HG03558 (cell line): ENCODE data around the gene XXYLT1.
"Not testable (repeated sequence)": the region's sequence is repeated elsewhere in the genome, so short reads cannot be mapped to it uniquely, and the experiment has no call there.

ENCODE experiments used
- ATAC-seq: cut with Tn5 transposase; IDR thresholded peaks from one replicate; pipeline ENCODE4 v1.9.1; 2021; ENCODE audit warnings: moderate number of reproducible peaks; ENCODE audit not compliant: unreplicated experiment; ENCODE audit errors: extremely low read depth

XXYLT1 gene

DNA sequence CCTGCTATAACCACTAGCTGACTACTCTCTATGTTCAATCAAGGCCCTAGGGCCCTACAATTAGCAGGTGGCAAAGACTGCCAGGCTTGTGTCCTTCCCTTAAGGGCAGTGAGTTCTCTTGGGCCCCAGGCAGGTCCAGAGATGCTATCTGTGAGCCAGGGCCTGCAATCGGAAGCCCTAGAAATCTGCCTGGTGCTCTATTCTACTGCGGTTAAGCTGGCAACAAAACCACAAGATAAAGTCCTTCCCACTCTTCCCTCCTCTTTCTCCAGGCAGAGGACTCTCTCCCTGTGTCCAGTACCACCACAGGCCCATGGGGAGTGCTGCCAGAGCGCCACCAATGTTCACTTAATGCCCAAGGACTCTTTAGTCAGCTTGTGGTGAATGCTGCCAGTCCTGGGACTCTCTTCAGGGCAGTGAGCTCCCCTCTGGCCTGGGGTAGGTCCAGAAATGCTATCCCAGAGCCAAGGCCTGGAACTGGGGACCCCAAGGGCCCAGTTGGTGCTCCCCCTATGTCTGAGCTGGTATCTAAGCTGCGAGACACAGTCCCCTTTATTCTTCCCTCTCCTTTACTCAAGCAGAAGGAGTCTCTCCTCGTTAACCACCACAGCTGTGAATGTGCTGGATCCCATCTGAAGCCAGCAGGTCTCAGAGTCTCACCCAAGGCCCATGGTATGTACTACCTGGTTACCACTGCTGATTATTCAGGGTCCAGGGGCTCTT, 34.7 kb downstream of the XXYLT1 start:
- no peak for ATAC-seq

DNA sequence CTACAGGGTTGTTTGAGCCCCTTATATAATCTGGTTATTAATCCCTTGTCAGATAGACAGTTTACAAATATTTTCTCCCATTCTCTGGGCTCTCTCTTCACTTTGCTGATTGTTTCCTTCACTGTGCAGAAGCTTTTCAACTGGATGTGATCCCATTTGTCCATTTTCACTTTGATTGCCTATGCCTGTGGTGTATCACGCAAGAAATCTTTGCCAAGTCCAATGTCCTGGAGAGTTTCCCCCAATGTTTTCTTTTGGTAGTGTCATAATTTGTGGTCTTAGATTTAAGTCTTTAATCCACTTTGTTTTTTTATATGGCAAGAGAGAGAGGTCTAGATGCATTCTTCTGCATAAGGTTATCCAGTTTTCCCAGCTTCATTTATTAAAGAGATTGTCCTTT, 40.7 kb downstream of the XXYLT1 start:
- ATAC-seq = no peak

DNA sequence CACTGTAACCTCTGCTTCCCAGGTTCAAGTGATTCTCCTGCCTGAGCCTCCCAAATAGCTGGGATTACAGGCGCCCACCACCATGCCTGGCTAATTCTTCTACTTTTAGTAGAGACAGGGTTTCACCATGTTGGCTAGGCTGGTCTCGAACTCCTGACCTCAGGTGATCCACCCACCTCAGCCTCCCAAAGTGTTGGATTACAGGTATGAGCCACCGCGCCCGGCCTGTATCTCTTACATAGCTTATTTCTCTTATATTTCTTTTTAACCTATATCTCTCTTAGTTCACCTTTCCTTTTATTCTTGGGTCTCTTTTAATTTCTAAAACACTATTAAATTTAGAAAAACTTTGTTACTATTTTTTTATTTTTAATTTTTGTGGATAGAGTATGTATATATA, 42.1 kb downstream of the XXYLT1 start:
- ATAC-seq = not testable (repeated sequence)

DNA sequence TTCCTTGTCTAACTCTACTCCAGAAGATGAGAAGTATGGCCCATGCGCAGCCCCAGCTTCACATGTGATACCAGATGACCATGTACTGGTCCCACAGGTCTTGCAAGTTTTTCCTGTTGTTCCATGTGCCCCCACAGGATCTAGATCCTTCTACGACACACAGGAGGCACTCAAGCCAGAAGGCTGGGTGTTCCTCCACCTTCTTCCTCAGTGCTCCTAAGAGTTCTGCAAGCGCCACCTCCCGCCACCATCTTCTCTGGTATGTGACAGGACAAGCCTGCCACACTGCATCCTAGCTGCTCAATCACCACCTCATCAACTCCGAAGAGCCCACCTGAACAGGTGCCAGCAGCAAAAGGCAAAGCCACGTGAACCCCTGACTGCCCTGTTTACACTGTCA, 43.1 kb downstream of the XXYLT1 start:
- ATAC-seq = no peak

DNA sequence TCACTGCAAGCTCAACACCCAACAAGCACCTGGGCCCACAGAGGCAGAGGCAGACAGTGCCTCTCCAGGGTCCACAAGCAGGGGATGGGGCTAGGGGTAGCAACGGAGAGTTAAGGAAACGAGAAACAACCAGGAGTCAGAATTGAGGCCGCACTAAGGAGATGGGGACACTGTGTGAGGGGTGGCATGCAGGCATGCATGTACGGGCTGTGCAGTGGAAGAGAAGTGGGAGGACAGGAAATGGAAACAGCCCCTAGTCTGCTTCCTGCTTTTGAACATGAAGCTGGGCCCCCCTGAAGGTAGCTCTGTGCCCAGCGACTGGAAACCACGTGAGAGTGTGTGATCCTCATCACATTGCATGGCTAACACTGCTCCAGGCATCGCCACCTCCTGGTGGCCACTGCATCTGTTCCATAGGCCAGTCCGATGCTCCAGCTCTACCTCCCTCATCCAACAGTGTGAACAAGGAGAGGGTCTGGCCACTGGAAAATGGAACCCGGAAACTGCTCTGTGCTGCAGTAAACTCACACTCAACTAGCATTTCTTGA, 44.0 kb downstream of the XXYLT1 start:
- no peak for ATAC-seq

DNA sequence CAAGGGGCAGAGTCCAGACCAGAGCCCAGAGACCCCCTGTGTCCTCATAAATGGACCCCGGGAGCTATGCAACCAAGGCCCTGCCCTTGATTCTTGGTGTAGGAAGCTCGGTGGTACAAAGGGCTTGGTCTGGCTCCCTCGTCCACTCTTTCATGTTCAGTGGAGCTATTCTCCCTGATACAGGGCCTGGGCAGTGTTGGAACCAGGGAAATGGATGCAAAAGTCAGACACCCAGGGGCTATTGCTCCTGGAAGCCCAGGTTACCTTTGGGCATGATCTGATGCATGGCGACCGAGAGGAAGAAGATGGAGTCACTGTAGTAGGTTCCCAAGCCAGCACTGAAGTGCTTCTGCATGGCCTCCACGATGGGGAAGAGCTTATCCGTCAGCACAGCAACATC, 44.5 kb downstream of the XXYLT1 start:
- no peak for ATAC-seq

DNA sequence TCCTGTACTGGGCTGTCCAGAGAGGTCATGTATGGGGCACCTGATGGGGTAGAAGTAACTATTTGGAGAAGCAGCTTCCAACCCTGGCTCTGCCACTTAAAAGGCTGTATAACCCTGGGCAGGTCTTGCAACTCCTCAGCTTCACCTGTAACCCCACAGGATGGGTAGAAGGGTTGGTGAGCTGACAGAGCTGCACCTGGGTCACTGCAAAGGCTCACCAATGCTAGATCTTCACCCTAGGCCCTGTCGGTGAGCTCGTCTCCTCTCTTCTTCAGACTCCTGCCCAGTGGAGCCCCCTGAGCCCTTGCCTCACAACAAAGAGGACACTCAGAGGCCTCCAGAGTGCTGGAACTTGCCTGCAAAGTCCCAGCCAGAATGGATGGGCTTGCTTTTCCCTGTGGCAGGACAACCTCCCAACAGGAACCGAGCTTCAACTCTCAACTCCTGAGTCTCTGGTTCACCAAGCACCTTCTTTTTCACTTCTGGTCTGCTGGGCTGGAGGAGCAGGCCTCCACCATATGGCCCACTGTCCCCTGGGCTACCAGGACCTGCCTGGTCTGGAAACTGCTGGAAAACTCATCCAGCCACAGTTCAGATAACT, 45.9 kb downstream of the XXYLT1 start:
- ATAC-seq = no peak

DNA sequence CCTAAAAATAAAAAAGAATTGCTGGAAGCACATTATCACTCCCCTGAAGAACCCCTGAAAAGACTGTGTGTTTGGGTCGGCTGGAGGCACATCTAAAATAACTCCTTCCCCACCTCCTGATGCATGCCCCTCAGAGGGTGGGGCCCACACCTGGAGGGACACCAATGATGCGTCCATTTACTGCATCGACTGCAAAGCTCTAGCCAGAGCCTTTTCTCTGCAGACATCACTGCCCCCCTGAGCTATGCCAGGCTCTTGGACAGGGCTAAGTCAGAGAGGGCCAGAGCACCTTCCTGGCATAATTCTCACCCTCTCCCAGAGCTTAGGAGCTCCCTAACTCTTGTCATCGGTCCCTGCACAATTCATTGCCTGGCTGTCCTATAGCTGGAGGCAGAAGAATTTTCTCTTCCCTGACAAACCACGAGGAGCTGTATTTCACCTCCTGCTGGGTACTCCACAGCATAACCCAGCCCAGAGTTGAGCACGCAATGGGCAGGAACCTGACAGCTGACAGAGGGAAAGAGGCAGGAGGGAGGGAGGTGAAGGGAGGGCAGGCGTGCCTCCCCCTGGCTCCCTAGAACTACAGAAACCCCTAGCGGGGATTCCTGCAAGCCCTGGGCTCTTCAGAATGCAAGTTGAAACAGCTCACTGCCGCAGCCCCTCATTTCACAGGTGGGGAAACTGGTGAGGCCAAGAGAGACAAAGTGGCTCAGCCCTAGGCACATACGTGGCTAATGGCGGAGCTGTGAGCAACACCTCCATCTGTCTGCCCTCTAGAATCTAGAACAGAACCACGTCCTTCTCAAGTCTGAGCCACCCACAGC, 46.6 kb downstream of the XXYLT1 start:
- no peak for ATAC-seq

DNA sequence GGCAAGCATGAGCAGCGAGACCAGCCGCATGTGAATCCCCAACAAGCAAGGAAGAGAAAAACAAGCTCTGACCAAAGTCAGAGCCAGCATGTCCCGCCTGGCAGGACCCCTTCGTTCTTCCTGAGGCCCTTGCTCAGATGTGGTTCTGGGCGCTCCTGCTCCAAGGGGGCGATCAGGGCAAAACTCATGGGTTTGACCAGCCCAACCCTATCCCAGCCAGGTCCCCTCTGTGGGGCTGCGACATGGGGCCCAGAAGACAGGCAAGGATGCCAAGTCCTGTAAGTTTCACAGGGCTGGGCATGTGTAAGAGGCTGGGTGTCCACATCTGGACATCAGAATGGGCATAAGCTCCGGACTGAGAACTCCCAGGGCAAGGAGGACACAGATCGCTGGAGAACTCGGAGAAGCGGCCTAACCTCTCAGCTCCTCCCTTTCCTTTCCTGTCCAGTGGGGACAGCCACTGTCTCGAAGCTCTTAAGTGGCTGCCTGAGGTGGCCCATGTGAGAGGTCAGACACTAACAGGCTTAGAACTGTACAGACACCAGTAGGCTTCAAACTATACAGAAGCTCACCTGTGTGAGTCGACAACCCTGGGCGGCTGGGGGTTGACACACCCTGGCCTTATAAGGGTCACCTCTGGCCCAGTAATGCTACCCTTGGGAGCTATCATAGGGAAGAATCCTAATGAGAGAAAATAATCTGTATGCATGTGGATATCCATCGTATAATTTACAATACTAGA, 48.9 kb downstream of the XXYLT1 start:
- ATAC-seq = no peak

DNA sequence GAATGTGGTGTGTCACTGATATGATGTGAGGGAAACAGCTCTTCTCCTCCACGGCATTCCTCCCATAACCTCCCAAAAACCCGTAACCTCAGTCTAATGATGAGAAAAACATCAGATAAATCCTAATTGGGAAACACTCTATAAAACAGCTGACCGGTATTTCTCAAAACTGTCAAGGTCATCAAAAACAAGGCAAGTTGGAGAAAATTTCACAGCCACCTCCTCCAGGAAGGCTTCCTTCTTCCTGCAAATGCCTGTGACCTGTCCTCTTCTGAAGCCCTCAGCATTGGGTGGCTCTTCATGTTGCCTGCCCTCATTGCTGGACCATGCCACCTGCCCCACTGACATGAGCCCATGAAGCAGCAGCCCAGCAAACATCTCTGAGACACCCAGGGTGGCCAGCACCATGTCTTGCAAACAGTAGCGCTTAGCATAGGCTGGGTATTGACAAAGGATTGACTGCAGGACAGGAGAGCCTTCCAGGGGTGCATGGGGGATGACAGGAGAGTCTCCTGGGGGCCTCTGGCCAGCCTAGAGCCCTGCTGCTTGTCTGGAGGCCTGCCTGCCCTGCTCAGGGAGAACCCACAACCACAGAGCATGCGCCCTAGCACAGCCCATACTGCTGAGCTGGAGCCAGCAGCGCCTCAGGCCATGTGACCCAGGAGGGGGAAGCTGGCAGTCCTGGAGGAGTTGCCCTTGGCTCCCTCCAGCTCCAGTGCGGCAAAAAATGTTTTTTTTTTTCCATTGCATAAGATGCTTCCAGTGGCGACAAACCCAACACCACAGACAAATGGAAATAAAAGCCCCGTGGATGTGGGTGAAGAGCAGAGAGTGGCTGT, 49.7 kb downstream of the XXYLT1 start:
- no peak for ATAC-seq

DNA sequence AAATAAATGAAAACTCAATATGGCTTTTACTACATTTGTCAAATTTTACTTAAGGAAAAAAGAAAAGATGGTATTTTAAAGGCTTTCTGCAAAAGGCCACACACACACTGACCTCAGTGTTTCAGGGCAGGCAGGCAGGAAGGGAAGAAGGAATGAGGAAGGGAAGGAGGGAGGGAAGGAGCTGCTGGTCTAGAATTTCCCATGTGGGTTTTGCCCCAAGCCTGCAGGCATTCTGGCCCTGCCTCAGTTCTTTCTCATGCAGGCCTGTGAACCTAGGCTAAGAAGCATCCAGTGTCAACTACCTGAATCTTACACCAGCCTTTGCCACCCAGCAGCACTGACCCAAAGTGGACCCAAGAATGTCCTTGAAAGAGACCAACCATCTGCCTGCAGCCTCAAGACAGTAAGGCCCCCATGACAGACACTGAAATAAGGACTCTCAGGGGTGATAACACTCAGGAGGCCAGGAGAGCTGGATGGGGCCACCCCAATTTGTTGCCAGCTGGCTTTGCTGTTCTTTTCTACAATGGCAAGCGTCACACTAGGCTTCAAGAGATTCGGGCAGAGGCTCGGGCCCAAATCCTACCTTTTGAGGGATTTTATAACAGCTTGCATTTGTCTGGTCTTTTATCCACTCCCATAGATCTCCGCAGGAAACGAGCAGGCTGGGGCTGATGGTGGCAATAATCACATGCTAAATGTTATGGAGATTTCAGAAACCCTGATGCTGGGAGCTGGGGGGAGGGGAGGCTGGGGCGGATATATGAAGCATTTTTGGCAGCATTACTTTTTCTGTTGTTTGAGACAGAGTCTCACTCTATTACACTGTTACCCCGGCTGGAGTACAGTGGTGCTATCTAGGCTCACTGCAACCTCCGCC, 51.4 kb downstream of the XXYLT1 start:
- ATAC-seq = no peak

DNA sequence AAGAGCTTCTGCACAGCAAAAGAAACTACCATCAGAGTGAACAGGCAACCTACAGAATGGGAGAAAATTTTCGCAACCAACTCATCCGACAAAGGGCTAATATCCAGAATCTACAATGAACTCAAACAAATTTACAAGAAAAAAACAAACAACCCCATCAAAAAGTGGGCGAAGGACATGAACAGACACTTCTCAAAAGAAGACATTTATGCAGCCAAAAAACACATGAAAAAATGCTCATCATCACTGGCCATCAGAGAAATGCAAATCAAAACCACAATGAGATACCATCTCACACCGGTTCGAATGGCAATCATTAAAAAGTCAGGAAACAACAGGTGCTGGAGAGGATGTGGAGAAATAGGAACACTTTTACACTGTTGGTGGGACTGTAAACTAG, 52.6 kb downstream of the XXYLT1 start:
- ATAC-seq = not testable (repeated sequence)

DNA sequence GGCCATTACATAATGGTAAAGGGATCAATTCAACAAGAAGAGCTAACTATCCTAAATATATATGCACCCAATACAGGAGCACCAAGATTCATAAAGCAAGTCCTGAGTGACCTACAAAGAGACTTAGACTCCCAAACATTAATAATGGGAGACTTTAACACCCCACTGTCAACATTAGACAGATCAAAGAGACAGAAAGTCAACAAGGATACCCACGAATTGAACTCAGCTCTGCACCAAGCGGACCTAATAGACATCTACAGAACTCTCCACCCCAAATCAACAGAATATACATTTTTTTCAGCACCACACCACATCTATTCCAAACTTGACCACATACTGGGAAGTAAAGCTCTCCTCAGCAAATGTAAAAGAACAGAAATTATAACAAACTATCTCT, 55.4 kb downstream of the XXYLT1 start:
- not testable (repeated sequence) for ATAC-seq

DNA sequence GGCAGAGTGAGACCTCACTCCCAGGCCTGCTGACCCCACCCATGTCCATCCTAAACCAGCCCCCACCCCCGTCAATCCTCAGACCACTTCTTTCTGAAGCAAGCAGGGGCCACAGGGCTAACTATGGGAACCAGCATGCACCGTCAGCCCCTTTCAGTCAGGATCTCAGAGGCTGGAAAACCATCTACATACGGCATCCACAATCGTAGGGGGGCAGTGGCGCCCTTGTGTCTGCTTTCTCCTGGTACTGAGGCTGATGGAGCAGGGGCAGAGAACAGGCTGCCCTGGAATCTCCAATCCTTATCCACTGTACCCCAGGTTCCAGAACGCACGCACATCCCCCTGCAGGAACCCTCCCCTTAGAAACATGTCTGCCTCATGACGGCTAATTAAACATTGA, 56.6 kb downstream of the XXYLT1 start:
- no peak for ATAC-seq

DNA sequence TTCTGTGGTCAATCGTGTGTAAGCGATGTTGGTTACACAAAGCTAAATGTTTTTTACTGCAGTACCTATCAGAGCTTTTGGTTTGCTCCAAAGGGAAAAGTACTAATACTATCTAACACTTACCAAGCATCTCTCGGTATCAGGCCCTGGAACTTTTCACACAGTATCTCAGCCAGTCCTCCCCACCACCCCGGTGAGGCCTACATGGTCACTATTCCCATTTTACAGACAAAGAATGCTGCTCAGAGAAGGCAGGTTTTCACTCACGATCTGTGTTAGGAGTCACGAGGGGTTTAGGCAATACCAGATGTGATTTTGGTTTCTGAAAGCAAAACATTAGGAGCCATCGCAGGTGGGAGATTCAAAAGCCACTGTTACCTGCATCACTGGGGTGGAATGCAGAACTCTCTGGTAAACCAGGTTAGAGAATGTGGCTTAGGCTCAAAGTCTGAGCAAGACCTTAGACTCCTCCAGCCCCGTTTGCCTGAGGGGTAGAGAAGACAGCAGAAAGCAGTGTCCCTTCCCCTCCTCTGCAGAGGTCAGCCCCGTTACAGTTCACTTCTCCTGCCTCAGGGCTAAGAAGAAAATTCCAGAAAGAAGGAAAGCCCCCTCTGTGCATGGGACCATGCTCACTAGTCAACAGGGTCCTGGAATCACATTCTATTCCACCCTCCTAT, 57.2 kb downstream of the XXYLT1 start:
- ATAC-seq = no peak

DNA sequence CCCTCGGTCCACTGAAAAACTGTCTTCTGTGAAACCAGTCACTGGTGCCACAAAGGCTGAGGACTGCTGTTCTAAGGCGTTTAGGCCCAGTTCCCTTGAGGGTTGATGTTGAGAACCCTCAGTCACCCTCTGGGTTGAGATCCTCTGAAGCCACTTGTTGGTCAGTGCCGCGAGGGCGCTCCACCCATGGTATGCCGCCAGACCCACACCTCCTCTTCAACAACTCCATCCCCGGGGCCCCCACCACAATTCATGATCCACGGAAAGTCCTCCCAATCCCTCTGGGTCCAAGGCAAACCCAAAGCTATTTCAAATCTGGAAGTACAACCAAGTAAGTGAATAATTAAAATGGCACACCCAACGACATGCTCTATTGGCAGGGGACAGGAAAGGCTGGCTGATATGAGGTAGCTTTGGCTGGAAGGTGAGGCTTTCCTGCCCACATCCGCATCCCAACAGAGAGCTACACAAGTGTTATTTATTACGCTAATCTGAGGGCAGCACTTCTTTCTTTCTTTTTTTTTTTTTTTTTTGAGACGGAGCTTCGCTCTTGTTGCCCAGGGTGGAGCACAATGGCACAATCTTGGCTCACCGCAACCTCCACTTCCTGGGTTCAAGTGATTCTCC, 58.1 kb downstream of the XXYLT1 start:
- ATAC-seq = no peak

DNA sequence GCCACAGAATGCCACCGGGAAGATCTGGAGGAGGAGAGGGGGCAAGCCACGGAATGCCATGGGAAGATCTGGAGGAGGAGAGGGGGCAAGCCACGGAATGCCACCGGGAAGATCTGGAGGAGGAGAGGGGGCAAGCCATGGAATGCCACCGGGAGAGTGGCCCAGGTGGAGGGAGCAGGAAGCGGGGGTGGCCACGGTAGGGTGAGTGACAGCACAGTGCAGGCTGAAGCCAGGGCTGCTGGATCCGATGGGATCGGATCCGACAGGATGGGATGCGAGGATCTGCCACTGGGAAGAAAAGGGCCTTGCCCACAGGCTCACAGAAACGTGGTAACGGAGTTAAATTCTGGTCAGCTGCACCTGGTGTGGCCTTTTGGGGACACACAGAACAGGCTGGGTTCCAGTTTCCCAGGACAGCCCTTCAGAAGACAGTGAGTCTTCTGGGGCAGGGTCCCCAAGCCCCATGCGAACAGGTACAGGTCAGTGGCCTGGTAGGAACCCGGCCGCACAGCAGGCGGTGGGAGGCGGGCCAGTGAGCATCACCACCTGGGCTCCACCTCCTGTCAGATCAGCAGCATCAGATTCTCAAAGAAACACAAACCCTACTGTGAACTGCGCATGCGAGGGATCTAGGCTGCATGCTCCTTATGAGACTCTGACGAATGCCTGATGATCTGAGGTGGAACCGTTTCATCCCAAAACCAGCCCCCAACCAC, 58.8 kb downstream of the XXYLT1 start:
- ATAC-seq = no peak
